IMR-90 (cell line): ENCODE measurements around the gene HMOX2. TPM values are rescaled to one million over a fixed set of nuclear protein-coding genes. Genes with fewer than 3 reads are reported as not detected.

ENCODE experiments used
- ATAC-seq: fragments of 200-7000 bp; cut with Tn5 transposase; 2 replicates; pipeline ENCODE4 v1.9.1; 2020; ENCODE audit warnings: low read depth, mild to moderate bottlenecking, moderate library complexity
- BruUV-seq: library from RNA; stranded (reverse); fragments of 400-500 nt; replicated peaks from 2 replicates; lab custom pipeline; 2021; lab: Mats Ljungman, UMichigan
- CTCF ChIA-PET: fragments of 300-600 bp; formaldehyde crosslinking; extraction: SDS; loops from one replicate; lab custom pipeline; 2021; ENCODE audit warnings: antibody characterized with exemption; lab: Yijun Ruan, JAX
- POLR2A ChIA-PET: fragments of 300-600 bp; sonication (Branson Sonifier 250); formaldehyde crosslinking; loops from one replicate; lab custom pipeline; 2022; ENCODE audit warnings: antibody characterized with exemption; ENCODE audit not compliant: unreplicated experiment; lab: Charles Lee
- DNase-seq: peaks from one replicate; pipeline ENCODE4 v3.0.0; 2013
- H2AFZ ChIP-seq: replicated peaks from 2 replicates; pipeline ENCODE3; 2013; ENCODE audit warnings: low read length, mild to moderate bottlenecking; ENCODE audit not compliant: poor library complexity
- H2AK5ac ChIP-seq: 2 replicates; pipeline ENCODE4 v1.6.1; 2013; ENCODE audit warnings: low read depth, low read length, inconsistent platforms
- H2AK9ac ChIP-seq: replicated peaks from 2 replicates; pipeline ENCODE3; 2013; ENCODE audit warnings: mild to moderate bottlenecking, low read depth, low read length, moderate library complexity; ENCODE audit not compliant: poor library complexity
- H2BK120ac ChIP-seq: 2 replicates; pipeline ENCODE4 v1.6.1; 2013; ENCODE audit warnings: low read depth, low read length, inconsistent platforms
- H2BK15ac ChIP-seq: 3 replicates; pipeline ENCODE4 v1.6.1; 2013; ENCODE audit warnings: low read depth, low read length, inconsistent platforms
- H2BK20ac ChIP-seq: 2 replicates; pipeline ENCODE4 v1.6.1; 2013; ENCODE audit warnings: low read depth, mild to moderate bottlenecking, inconsistent platforms, low read length, moderate library complexity
- H2BK5ac ChIP-seq: 2 replicates; pipeline ENCODE4 v1.6.1; 2013; ENCODE audit warnings: mild to moderate bottlenecking, low read depth, low read length, inconsistent platforms; ENCODE audit not compliant: poor library complexity, severe bottlenecking
- H3K14ac ChIP-seq: replicated peaks from 2 replicates; pipeline ENCODE4 v1.6.1; 2013; ENCODE audit warnings: low read depth, low read length, inconsistent platforms
- H3K18ac ChIP-seq: 2 replicates; pipeline ENCODE4 v1.6.1; 2013; ENCODE audit warnings: low read depth, low read length, control low read depth
- H3K23ac ChIP-seq: 2 replicates; pipeline ENCODE4 v1.6.1; 2013; ENCODE audit warnings: low read depth, low read length, inconsistent platforms
- H3K27ac ChIP-seq: 2 replicates; pipeline ENCODE4 v1.5.1; 2013; ENCODE audit warnings: mild to moderate bottlenecking, control low read depth, low read length; ENCODE audit not compliant: insufficient read depth
- H3K27me3 ChIP-seq: 2 replicates; pipeline ENCODE4 v1.6.1; 2013; ENCODE audit warnings: low read length; ENCODE audit not compliant: control insufficient read depth, insufficient read depth
- H3K36me3 ChIP-seq: 2 replicates; pipeline ENCODE4 v1.6.1; 2013; ENCODE audit warnings: low read length, mixed read lengths; ENCODE audit not compliant: control insufficient read depth, insufficient read depth
- H3K4ac ChIP-seq: 2 replicates; pipeline ENCODE4 v1.6.1; 2013; ENCODE audit warnings: low read depth, low read length, inconsistent platforms
- H3K4me1 ChIP-seq: 2 replicates; pipeline ENCODE4 v1.6.1; 2013; ENCODE audit warnings: low read length, mixed read lengths; ENCODE audit not compliant: control insufficient read depth, insufficient read depth
- H3K4me2 ChIP-seq: 2 replicates; pipeline ENCODE4 v1.6.1; 2013; ENCODE audit warnings: low read depth, mild to moderate bottlenecking, control low read depth, low read length, moderate library complexity
- H3K4me3 ChIP-seq: 2 replicates; pipeline ENCODE4 v1.5.1; 2013; ENCODE audit warnings: low read depth, mild to moderate bottlenecking, control low read depth, low read length, moderate library complexity; ENCODE audit not compliant: insufficient read depth
- H3K56ac ChIP-seq: 2 replicates; pipeline ENCODE4 v1.6.1; 2013; ENCODE audit warnings: low read length, inconsistent platforms; ENCODE audit not compliant: insufficient read depth; ENCODE audit errors: extremely low read depth
- H3K79me1 ChIP-seq, 2 experiments: 2 replicates each; pipeline ENCODE4 v1.6.1; 2013; ENCODE audit warnings: low read length in 2 of 2, inconsistent platforms in 1 of 2, low read depth in 1 of 2
- H3K9ac ChIP-seq: 2 replicates; pipeline ENCODE4 v1.6.1; 2013; ENCODE audit warnings: low read depth, low read length, control low read depth
- H3K9me1 ChIP-seq: 2 replicates; pipeline ENCODE4 v1.6.1; 2013; ENCODE audit warnings: low read length, inconsistent platforms; ENCODE audit not compliant: insufficient read depth
- H3K9me3 ChIP-seq: 2 replicates; pipeline ENCODE4 v1.6.1; 2013; ENCODE audit warnings: low read length; ENCODE audit not compliant: control insufficient read depth, insufficient read depth
- H4K20me1 ChIP-seq: 2 replicates; pipeline ENCODE4 v1.6.1; 2013; ENCODE audit warnings: low read length, inconsistent platforms; ENCODE audit not compliant: insufficient read depth
- H4K5ac ChIP-seq: 2 replicates; pipeline ENCODE4 v1.6.1; 2013; ENCODE audit warnings: mild to moderate bottlenecking, low read depth, low read length, control low read depth
- H4K8ac ChIP-seq, 2 experiments: 2 replicates each; pipeline ENCODE4 v1.6.1; 2013; ENCODE audit warnings: low read depth in 2 of 2, low read length in 2 of 2, control low read depth in 1 of 2, inconsistent platforms in 1 of 2
- H4K91ac ChIP-seq: 2 replicates; pipeline ENCODE4 v1.6.1; 2013; ENCODE audit warnings: low read depth, low read length, inconsistent platforms; ENCODE audit not compliant: insufficient read depth
- NFE2L2 ChIP-seq: fragments of 150-350 bp; IDR thresholded peaks from 2 replicates; pipeline ENCODE4 v1.6.1; 2016; ENCODE audit warnings: low read depth, mild to moderate bottlenecking, low read length
- SMC3 ChIP-seq: fragments of 150-350 bp; IDR thresholded peaks from 2 replicates; pipeline ENCODE4 v1.6.1; 2016; ENCODE audit warnings: low read depth, mild to moderate bottlenecking, antibody characterized with exemption, low read length, moderate library complexity
- WGBS, 2 experiments: methylation state at CpG; one replicate each; pipeline versions ENCODE4 v1.1.5 to v1.1.7; 2013; ENCODE audit warnings: missing lambda C conversion rate in 2 of 2; ENCODE audit not compliant: insufficient read length in 1 of 2; ENCODE audit errors: extremely low coverage in 2 of 2; 5-methylcytosine and 5-hydroxymethylcytosine counted together
- dilution Hi-C: fragments of 300-500 bp; cut with HindIII; formaldehyde crosslinking; loops from one replicate; pipeline ENCODE4 v1.14.3; 2018; ENCODE audit warnings: low sequenced_read_pairs; ENCODE audit not compliant: unreplicated experiment
- in situ Hi-C: fragments of 300-500 bp; cut with MboI; formaldehyde crosslinking; loops from 3 replicates; pipeline ENCODE4 v1.14.3; 2019; ENCODE audit warnings: low sequenced_read_pairs, inconsistent platforms, mixed read lengths
- intact Hi-C: fragments of 100-400 bp; cut with micrococcal nuclease; formaldehyde crosslinking; loops from 2 replicates; pipeline ENCODE4 v1.10.0; 2022
- polyA plus RNA-seq, 3 experiments: library from polyadenylated mRNA; depleted of rRNA; stranded (reverse); fragments of >200 nt; gene quantifications; 2 replicates each; pipeline ENCODE4 v1.2.3, GENCODE V29; 2012; ENCODE audit warnings: low replicate concordance in 1 of 3
- total RNA-seq: library from RNA; depleted of rRNA; stranded (reverse); fragments of >200 nt; gene quantifications from 2 replicates; pipeline ENCODE4 v1.2.3, GENCODE V29; 2012

Gene HMOX2
- total and polyA plus RNA-seq, 2 of the 4 experiments (the other 2 are of a cell fraction): 93.9 to 98.8 TPM

- Histone ChIP-seq H3K4ac (no peak overlapping the region), H3K9me1 (no peaks in the 10 kb centered on the region), H3K79me1 (peaks cover 31 to 34% of the 10 kb centered on the region in 2 experiments), H3K4me3 (no peak overlapping the region), H2BK20ac (no peak overlapping the region), H3K9ac (no peak overlapping the region), H3K36me3 (peaks cover 42% of the 10 kb centered on the region), H3K56ac (no peak overlapping the region), H3K27ac (no peak overlapping the region), H3K27me3 (no peaks in the 10 kb centered on the region), H3K4me2 (no peak overlapping the region), H2BK15ac (no peak overlapping the region), H2AK5ac (no peak overlapping the region), H3K4me1 (peaks cover 5% of the 10 kb centered on the region), H4K20me1 (no peaks in the 10 kb centered on the region; the same call in 1 of the 2 replicates), H4K5ac (no peak overlapping the region), H3K9me3 (no peaks in the 10 kb centered on the region), H4K91ac (no peak overlapping the region), H2AK9ac (no peak overlapping the region), H2BK5ac (no peak overlapping the region), H2BK120ac (no peak overlapping the region), H3K23ac (no peak overlapping the region), H3K18ac (no peak overlapping the region), H3K14ac (no peak overlapping the region), H2AFZ (no peak overlapping the region), H4K8ac (no peak overlapping the region)
- ChIA-PET CTCF (interaction anchor here (0.7 kb wide), 1 partner anchor 53 kb away, joined by 3 read pairs; no protein-coding TSS in a partner anchor), POLR2A (no interaction called here)
- in situ Hi-C loops: no loop called here
- TF ChIP-seq SMC3: no peak
- TF ChIP-seq NFE2L2: no peak
- no peak for ATAC-seq
- no CpG with 5 or more reads among the region's 3 CpGs for WGBS, 2 experiments
- BruUV-seq: no TSS peak
- intact Hi-C loops: no loop called here
- DNase-seq: no peak
- dilution Hi-C loops: no loop called here
Measured at GRCh38 chr16:4437366-4437765, 38.8 kb upstream of the HMOX2 start.
